ENCODE results near the gene LARP7. TPM values are rescaled to one million over a fixed set of nuclear protein-coding genes. Genes with fewer than 3 reads are reported as not detected.

The LARP7 gene
- total RNA-seq, 4 donors from 2014 or later = 43.5 to 53.1 (median 51.5) TPM

GRCh38 chr4:112664611-112665010, 27.7 kb downstream of the LARP7 start:
- H3K4me1 ChIP-seq = no peaks in the 10 kb centered on the region
- H3K36me3 ChIP-seq = no peaks in the 10 kb centered on the region
- WGBS, 2 donors = 92 to 100% methylated on average over 2 of the region's 2 CpGs

DNA sequence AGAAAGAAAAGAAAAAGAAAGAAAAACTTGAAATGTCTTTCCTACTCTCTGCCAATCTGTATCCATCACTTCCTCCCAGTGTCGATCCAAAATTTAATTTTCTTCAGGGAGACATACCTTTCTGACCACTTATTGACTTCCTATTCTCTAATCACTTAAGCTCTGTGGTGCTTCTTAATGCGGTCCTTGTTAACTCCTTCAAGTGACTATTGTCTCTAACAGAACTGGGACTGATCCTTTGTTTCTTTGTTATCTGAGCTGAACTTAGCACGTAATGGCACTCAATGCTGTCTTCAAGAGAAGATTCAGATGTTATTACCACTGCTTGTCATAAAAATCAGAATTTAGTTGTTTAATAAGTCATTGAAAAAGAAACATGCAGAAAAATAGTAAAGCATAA, 31.2 kb downstream of the LARP7 start:
- no peak for DNase-seq
- Histone ChIP-seq H3K4me3 (replicated peaks in 1 of 3) (no peak overlapping the region), H3K27me3 (no peaks in the 10 kb centered on the region), H3K27ac (no peak overlapping the region), H3K36me3 (no peaks in the 10 kb centered on the region), H3K9me3 (no peaks in the 10 kb centered on the region), H3K4me1 (no peaks in the 10 kb centered on the region)
- TF ChIP-seq CTCF (IDR thresholded peaks at IDR 0.05) = no peak
- no peak for TF ChIP-seq POLR2A (IDR thresholded peaks at IDR 0.05)
- intact Hi-C loops (cut with DNase I) = no loop called here
- 61 to 70% methylated on average over 3 of the region's 3 CpGs for WGBS, 2 donors

More at GRCh38 chr4:112664611-112665010, 27.7 kb downstream of the LARP7 start:
- no peak for DNase-seq
- intact Hi-C loops (cut with DNase I) = no loop called here
- H3K27me3 ChIP-seq = no peaks in the 10 kb centered on the region
- H3K4me3 ChIP-seq (replicated peaks in 1 of 3) = no peak overlapping the region
- H3K9me3 ChIP-seq = no peaks in the 10 kb centered on the region
- TF ChIP-seq POLR2A (IDR thresholded peaks at IDR 0.05) (no peak), CTCF (IDR thresholded peaks at IDR 0.05) (no peak)
- H3K27ac ChIP-seq = no peak overlapping the region

- intact Hi-C loops (cut with DNase I) = no loop called here
- no peaks in the 10 kb centered on the region for H3K4me1 ChIP-seq
- no peak for DNase-seq
- TF ChIP-seq CTCF (IDR thresholded peaks at IDR 0.05) = no peak
- no peak for TF ChIP-seq POLR2A (IDR thresholded peaks at IDR 0.05)
- no peaks in the 10 kb centered on the region for H3K27me3 ChIP-seq
- no peaks in the 10 kb centered on the region for H3K9me3 ChIP-seq
- no peaks in the 10 kb centered on the region for H3K36me3 ChIP-seq
- no peak overlapping the region for H3K27ac ChIP-seq
- H3K4me3 ChIP-seq (replicated peaks in 1 of 3) = no peak overlapping the region
Observed at GRCh38 chr4:112673076-112673475, 36.1 kb downstream of the LARP7 start.

GRCh38 chr4:112673686-112674085, 36.7 kb downstream of the LARP7 start:
- intact Hi-C loops (cut with DNase I) = no loop called here
- Histone ChIP-seq H3K4me1 (no peaks in the 10 kb centered on the region), H3K36me3 (no peaks in the 10 kb centered on the region), H3K9me3 (no peaks in the 10 kb centered on the region), H3K27me3 (no peaks in the 10 kb centered on the region), H3K27ac (no peak overlapping the region), H3K4me3 (replicated peaks in 1 of 3) (no peak overlapping the region)
- no peak for DNase-seq
- 70 to 84% methylated on average over 1 of the region's 1 CpG for WGBS, 2 donors
- TF ChIP-seq CTCF (IDR thresholded peaks at IDR 0.05) (no peak), POLR2A (IDR thresholded peaks at IDR 0.05) (no peak)

DNA sequence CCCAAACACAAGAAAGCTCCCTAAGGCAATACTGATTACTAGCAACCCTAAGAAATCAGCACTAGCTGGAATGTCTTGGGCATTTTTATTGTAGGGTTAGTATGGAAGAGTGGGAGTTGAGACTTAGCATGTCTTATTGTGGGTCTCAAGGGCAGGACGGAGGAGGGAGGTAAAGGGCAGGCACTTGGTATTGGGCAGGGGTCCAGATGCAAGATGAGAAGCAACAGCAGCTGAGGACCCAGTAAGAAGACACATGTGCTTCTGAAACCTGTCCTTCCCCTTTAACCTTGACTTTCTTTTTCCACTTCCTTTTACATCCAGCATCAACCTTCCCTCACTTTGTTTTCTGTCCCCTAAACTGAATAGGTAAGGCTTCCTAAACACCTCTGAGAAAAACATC, 37.4 kb downstream of the LARP7 start:
- TF ChIP-seq CTCF (IDR thresholded peaks at IDR 0.05) (no peak), POLR2A (IDR thresholded peaks at IDR 0.05) (no peak)
- Histone ChIP-seq H3K27me3 (no peaks in the 10 kb centered on the region), H3K4me3 (replicated peaks in 1 of 3) (no peak overlapping the region), H3K27ac (no peak overlapping the region), H3K36me3 (no peaks in the 10 kb centered on the region), H3K9me3 (no peaks in the 10 kb centered on the region), H3K4me1 (no peaks in the 10 kb centered on the region)
- no peak for DNase-seq
- intact Hi-C loops (cut with DNase I) = no loop called here
- WGBS, 2 donors = 27 to 29% methylated on average over 1 of the region's 1 CpG

Measured in thyroid gland (tissue), 4 donors.